H9 (cell line): ENCODE measurements around the gene THSD7B. TPM values are rescaled to one million over a fixed set of nuclear protein-coding genes. Genes with fewer than 3 reads are reported as not detected.

Experiments used
- DNase-seq: peaks from one replicate; pipeline ENCODE4 v3.0.0-alpha.2; 2017
- H2AFZ ChIP-seq: one replicate; pipeline ENCODE4 v1.6.1; 2013; ENCODE audit warnings: mild to moderate bottlenecking, low read length, control low read depth, moderate library complexity
- H2AK5ac ChIP-seq: 2 replicates; pipeline ENCODE4 v1.6.1; 2013; ENCODE audit warnings: low read length, control low read depth, mixed read lengths; ENCODE audit not compliant: insufficient read length
- H2BK120ac ChIP-seq: one replicate; pipeline ENCODE4 v1.6.1; 2013; ENCODE audit warnings: low read depth, mild to moderate bottlenecking, low read length, control low read depth, inconsistent platforms; ENCODE audit not compliant: poor library complexity, severe bottlenecking
- H2BK12ac ChIP-seq: 2 replicates; pipeline ENCODE4 v1.6.1; 2013; ENCODE audit warnings: low read length, control low read depth, mixed read lengths, low read depth; ENCODE audit not compliant: insufficient read length
- H2BK15ac ChIP-seq: 2 replicates; pipeline ENCODE4 v1.6.1; 2013; ENCODE audit warnings: low read depth, low read length, control low read depth
- H2BK20ac ChIP-seq: one replicate; pipeline ENCODE4 v1.6.1; 2013; ENCODE audit warnings: low read depth, mild to moderate bottlenecking, low read length, control low read depth, inconsistent platforms; ENCODE audit not compliant: poor library complexity, severe bottlenecking
- H2BK5ac ChIP-seq: 2 replicates; pipeline ENCODE4 v1.6.1; 2013; ENCODE audit warnings: low read length, control low read depth, mixed read lengths; ENCODE audit not compliant: insufficient read length
- H3K14ac ChIP-seq: 2 replicates; pipeline ENCODE4 v1.6.1; 2013; ENCODE audit warnings: low read length, control low read depth; ENCODE audit not compliant: insufficient read depth
- H3K18ac ChIP-seq: 2 replicates; pipeline ENCODE4 v1.6.1; 2013; ENCODE audit warnings: low read depth, mild to moderate bottlenecking, mixed read lengths, low read length, control low read depth; ENCODE audit not compliant: insufficient read length
- H3K23ac ChIP-seq: 2 replicates; pipeline ENCODE4 v1.6.1; 2013; ENCODE audit warnings: low read length, control low read depth, mixed read lengths, low read depth; ENCODE audit not compliant: insufficient read length
- H3K23me2 ChIP-seq: 2 replicates; pipeline ENCODE4 v1.6.1; 2013; ENCODE audit warnings: low read depth, mild to moderate bottlenecking, mixed read lengths, low read length, control low read depth; ENCODE audit not compliant: insufficient read length, poor library complexity, severe bottlenecking
- H3K27ac ChIP-seq: 2 replicates; pipeline ENCODE4 v1.5.1; 2013; ENCODE audit warnings: low read length, control low read depth, mixed read lengths, low read depth; ENCODE audit not compliant: insufficient read length
- H3K27me3 ChIP-seq: 2 replicates; pipeline ENCODE4 v1.6.1; 2013; ENCODE audit warnings: low read length, control low read depth, inconsistent platforms; ENCODE audit not compliant: insufficient read depth
- H3K4ac ChIP-seq: 2 replicates; pipeline ENCODE4 v1.6.1; 2013; ENCODE audit warnings: low read depth, mild to moderate bottlenecking, control low read depth, inconsistent platforms, low read length, moderate library complexity
- H3K4me1 ChIP-seq: 2 replicates; pipeline ENCODE4 v1.6.1; 2013; ENCODE audit warnings: low read length, control low read depth, inconsistent platforms; ENCODE audit not compliant: insufficient read depth
- H3K4me2 ChIP-seq: 2 replicates; pipeline ENCODE4 v1.6.1; 2013; ENCODE audit warnings: low read length, control low read depth, mixed read lengths; ENCODE audit not compliant: insufficient read length, insufficient read depth
- H3K56ac ChIP-seq: 2 replicates; pipeline ENCODE4 v1.6.1; 2013; ENCODE audit warnings: low read depth, mild to moderate bottlenecking, mixed read lengths, low read length, control low read depth; ENCODE audit not compliant: insufficient read length
- H3K79me1 ChIP-seq: 2 replicates; pipeline ENCODE4 v1.6.1; 2013; ENCODE audit warnings: low read depth, mild to moderate bottlenecking, moderate library complexity, low read length, control low read depth, inconsistent platforms; ENCODE audit not compliant: insufficient read depth, poor library complexity, severe bottlenecking
- H3K79me2 ChIP-seq: 2 replicates; pipeline ENCODE4 v1.6.1; 2013; ENCODE audit warnings: low read length, control low read depth, inconsistent platforms; ENCODE audit not compliant: insufficient read depth
- H3K9ac ChIP-seq: 2 replicates; pipeline ENCODE4 v1.6.1; 2013; ENCODE audit warnings: low read length, control low read depth, mixed read lengths; ENCODE audit not compliant: insufficient read length; ENCODE audit errors: extremely low read depth
- H3K9me3 ChIP-seq: one replicate; pipeline ENCODE4 v1.6.1; 2013; ENCODE audit warnings: low read depth, low read length, inconsistent platforms; ENCODE audit not compliant: control insufficient read depth
- H3T11ph ChIP-seq: one replicate; pipeline ENCODE4 v1.6.1; 2013; ENCODE audit warnings: mild to moderate bottlenecking, low read length, control low read depth, inconsistent platforms
- H4K20me1 ChIP-seq: one replicate; pipeline ENCODE4 v1.6.1; 2013; ENCODE audit not compliant: control insufficient read depth, insufficient read length, insufficient read depth
- H4K5ac ChIP-seq: 2 replicates; pipeline ENCODE4 v1.6.1; 2013; ENCODE audit warnings: low read depth, mild to moderate bottlenecking, mixed read lengths, low read length, control low read depth; ENCODE audit not compliant: insufficient read length
- H4K8ac ChIP-seq: replicated peaks from 2 replicates; pipeline ENCODE4 v1.6.1; 2013; ENCODE audit warnings: low read length, control low read depth, mixed read lengths, low read depth; ENCODE audit not compliant: insufficient read length
- H4K91ac ChIP-seq: 2 replicates; pipeline ENCODE4 v1.6.1; 2013; ENCODE audit warnings: low read depth, mild to moderate bottlenecking, moderate library complexity, mixed read lengths, low read length, control low read depth; ENCODE audit not compliant: insufficient read length
- H3K27ac Mint-ChIP-seq, 3 experiments: 2 replicates in 2 of 3; 3 replicates in 1 of 3; pipeline ENCODE4 v1.8.0; 2020 to 2021; ENCODE audit warnings: mixed read lengths in 3 of 3, mild to moderate bottlenecking in 1 of 3, moderate library complexity in 1 of 3
- H3K27me3 Mint-ChIP-seq: 2 replicates; pipeline ENCODE4 v1.8.0; 2021; ENCODE audit warnings: low read depth, mild to moderate bottlenecking, moderate library complexity, mixed read lengths
- H3K36me3 Mint-ChIP-seq, 3 experiments: 2 replicates in 2 of 3; 3 replicates in 1 of 3; pipeline ENCODE4 v1.8.0; 2020 to 2021; ENCODE audit warnings: low read depth in 3 of 3, mixed read lengths in 3 of 3; ENCODE audit not compliant: insufficient read depth in 1 of 3
- H3K4me1 Mint-ChIP-seq, 2 experiments: 2 replicates each; pipeline ENCODE4 v1.8.0; 2020; ENCODE audit warnings: mixed read lengths in 2 of 2
- H3K4me3 Mint-ChIP-seq, 2 experiments: 2 replicates in 1 of 2; 3 replicates in 1 of 2; pipeline ENCODE4 v1.8.0; 2020 to 2021; ENCODE audit warnings: mild to moderate bottlenecking in 2 of 2, mixed read lengths in 2 of 2, moderate library complexity in 1 of 2
- H3K9me3 Mint-ChIP-seq, 2 experiments: 2 replicates in 1 of 2; 3 replicates in 1 of 2; pipeline ENCODE4 v1.8.0; 2020; ENCODE audit warnings: mild to moderate bottlenecking in 2 of 2, mixed read lengths in 2 of 2, moderate library complexity in 1 of 2
- CTCF ChIP-seq: fragments of 200-600 bp; sonication (generic); conservative IDR thresholded peaks from 3 replicates; pipeline ENCODE4 v1.8.0; 2021; ENCODE audit warnings: antibody characterized with exemption, mild to moderate bottlenecking
- WGBS: extraction: QIAGEN DNeasy Blood & Tissue Kit; methylation state at CpG from one replicate; pipeline ENCODE4 v1.1.7; 2013; ENCODE audit warnings: missing lambda C conversion rate, low lambda C conversion rate, mixed read lengths; ENCODE audit not compliant: insufficient read length; ENCODE audit errors: extremely low coverage; 5-methylcytosine and 5-hydroxymethylcytosine counted together
- total RNA-seq: library from RNA; stranded (reverse); gene quantifications from 2 replicates; pipeline ENCODE4 v1.2.1, GENCODE V29; 2021

THSD7B gene
- total RNA-seq, 1 experiment from 2014 or later, result 0.85 TPM

DNA sequence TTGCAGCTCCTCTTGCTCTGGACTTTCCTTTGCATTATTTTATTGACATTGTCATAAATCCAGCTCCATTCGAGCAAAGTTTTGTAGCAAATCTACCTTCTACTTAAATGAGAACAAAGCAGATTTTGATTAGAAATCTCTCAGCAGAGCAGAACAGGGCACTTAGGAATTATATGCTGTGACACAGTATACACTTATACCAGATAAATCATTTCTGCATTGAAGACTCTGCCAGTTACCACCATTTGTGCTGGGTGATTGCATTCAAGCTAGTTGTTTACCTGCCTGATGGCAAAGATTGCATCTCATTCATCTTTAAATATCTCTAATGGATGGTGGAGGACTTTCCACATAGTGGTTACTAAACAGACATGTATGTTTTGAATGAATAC lies 757.3 kb downstream of the THSD7B start:
- no peak overlapping the region for H3K27ac Mint-ChIP-seq
- no peaks in the 10 kb centered on the region; a peak in 1 of 7 replicates for H3K36me3 Mint-ChIP-seq
- Histone ChIP-seq H2AFZ (no peak overlapping the region), H2BK15ac (no peak overlapping the region), H3K56ac (no peak overlapping the region), H4K8ac (no peak overlapping the region), H2BK5ac (no peak overlapping the region), H3K18ac (no peak overlapping the region), H3T11ph (no peak overlapping the region), H3K4me1 (no peaks in the 10 kb centered on the region), H4K5ac (no peak overlapping the region), H2AK5ac (no peak overlapping the region), H3K4me2 (no peak overlapping the region), H3K27me3 (no peaks in the 10 kb centered on the region), H4K91ac (no peak overlapping the region), H3K14ac (no peak overlapping the region), H4K20me1 (no peaks in the 10 kb centered on the region), H3K4ac (no peak overlapping the region), H3K23me2 (no peaks in the 10 kb centered on the region), H3K79me1 (no peaks in the 10 kb centered on the region), H3K9ac (no peak overlapping the region), H2BK20ac (no peak overlapping the region), H3K9me3 (no peaks in the 10 kb centered on the region), H3K23ac (no peak overlapping the region), H3K27ac (no peak overlapping the region), H2BK120ac (no peak overlapping the region), H2BK12ac (no peak overlapping the region), H3K79me2 (no peaks in the 10 kb centered on the region)
- no peak overlapping the region for H3K4me3 Mint-ChIP-seq
- WGBS, result no CpG with 5 or more reads among the region's 1 CpG
- peaks cover 10 to 11% of the 10 kb centered on the region in 2 experiments for H3K4me1 Mint-ChIP-seq
- no peaks in the 10 kb centered on the region for H3K27me3 Mint-ChIP-seq
- DNase-seq, result no peak
- no peaks in the 10 kb centered on the region for H3K9me3 Mint-ChIP-seq
- no peak for TF ChIP-seq CTCF
